ENCODE data around the gene ATG13. TPM values are rescaled to one million over a fixed set of nuclear protein-coding genes. Genes with fewer than 3 reads are reported as not detected.

The ATG13 gene
- total and polyA plus RNA-seq, 2 experiments from 2014 or later: 32.9 to 71.1 TPM

- TF ChIP-seq ZNF462 (CRISPR knock-in tag; IDR thresholded peaks at IDR 0.05) (no peak), NANOG (IDR thresholded peaks at IDR 0.05; ENCODE audit: borderline replicate concordance) (no peak), EZH2phosphoT487 (IDR thresholded peaks at IDR 0.05; ENCODE audit: unreplicated experiment) (no peak), CTCF (conservative IDR thresholded peaks at IDR 0.05; ENCODE audit: low read depth in 2 of 2) (no peak), ZNF331 (CRISPR knock-in tag; IDR thresholded peaks at IDR 0.05; ENCODE audit: low read depth) (no peak), ZNF114 (CRISPR knock-in tag; IDR thresholded peaks at IDR 0.05) (no peak)
These were observed 22.6 kb upstream of the ATG13 start (continued) for GRCh38 chr11:46594785-46595184.

- H3K4me2 ChIP-seq: no peak overlapping the region
- H3K27ac ChIP-seq (ENCODE audit: low read depth): no peak overlapping the region
- H3K4me3 ChIP-seq: no peak overlapping the region
- peaks cover 14% of the 10 kb centered on the region; the same call in 2 of the 3 replicates for H3K4me1 Mint-ChIP-seq
- peaks cover 16% of the 10 kb centered on the region for H3K79me2 ChIP-seq (replicated peaks; ENCODE audit: insufficient read depth)
- H3F3A ChIP-seq (replicated peaks; ENCODE audit: low read depth): peaks cover 12% of the 10 kb centered on the region; the same call in 1 of the 2 replicates
- DNase-seq (ENCODE audit: low spot score) (no peak), ATAC-seq (no peak)
- H3K27me3 ChIP-seq (ENCODE audit: insufficient read depth): no peaks in the 10 kb centered on the region
- H2AFZ ChIP-seq: no peak overlapping the region
- no peak overlapping the region for H3K4me3 Mint-ChIP-seq
- H3K9me3 Mint-ChIP-seq: no peaks in the 10 kb centered on the region
- H3K27me3 Mint-ChIP-seq (ENCODE audit: insufficient read depth, low read depth, poor library complexity): peaks cover 9% of the 10 kb centered on the region
- H4K20me1 ChIP-seq (replicated peaks; ENCODE audit: insufficient read depth): peaks cover 11% of the 10 kb centered on the region
- no peak overlapping the region for H3K27ac Mint-ChIP-seq
- TF ChIP-seq ZNF331 (CRISPR knock-in tag; IDR thresholded peaks at IDR 0.05; ENCODE audit: low read depth): no peak
- H3K9me2 ChIP-seq (ENCODE audit: insufficient read depth): no peaks in the 10 kb centered on the region
- H3K36me3 ChIP-seq (ENCODE audit: insufficient read depth): no peaks in the 10 kb centered on the region
- H3K36me3 Mint-ChIP-seq (ENCODE audit: low read depth): no peaks in the 10 kb centered on the region
- peaks cover 10% of the 10 kb centered on the region for H3K4me1 ChIP-seq (ENCODE audit: insufficient read depth)
These were observed 20.2 kb upstream of the ATG13 start for GRCh38 chr11:46597155-46597554.
